GM12891 (cell line): Measurements from ENCODE around the gene FMOD.

Experiments
- POLR2A ChIP-seq: IDR thresholded peaks from 2 replicates; pipeline ENCODE4 v1.6.1; 2011; ENCODE audit warnings: low read depth, low read length, control low read depth
- POLR2AphosphoS5 ChIP-seq: IDR thresholded peaks from 2 replicates; pipeline ENCODE4 v1.6.1; 2011; ENCODE audit warnings: low read depth, low read length, control low read depth

DNA sequence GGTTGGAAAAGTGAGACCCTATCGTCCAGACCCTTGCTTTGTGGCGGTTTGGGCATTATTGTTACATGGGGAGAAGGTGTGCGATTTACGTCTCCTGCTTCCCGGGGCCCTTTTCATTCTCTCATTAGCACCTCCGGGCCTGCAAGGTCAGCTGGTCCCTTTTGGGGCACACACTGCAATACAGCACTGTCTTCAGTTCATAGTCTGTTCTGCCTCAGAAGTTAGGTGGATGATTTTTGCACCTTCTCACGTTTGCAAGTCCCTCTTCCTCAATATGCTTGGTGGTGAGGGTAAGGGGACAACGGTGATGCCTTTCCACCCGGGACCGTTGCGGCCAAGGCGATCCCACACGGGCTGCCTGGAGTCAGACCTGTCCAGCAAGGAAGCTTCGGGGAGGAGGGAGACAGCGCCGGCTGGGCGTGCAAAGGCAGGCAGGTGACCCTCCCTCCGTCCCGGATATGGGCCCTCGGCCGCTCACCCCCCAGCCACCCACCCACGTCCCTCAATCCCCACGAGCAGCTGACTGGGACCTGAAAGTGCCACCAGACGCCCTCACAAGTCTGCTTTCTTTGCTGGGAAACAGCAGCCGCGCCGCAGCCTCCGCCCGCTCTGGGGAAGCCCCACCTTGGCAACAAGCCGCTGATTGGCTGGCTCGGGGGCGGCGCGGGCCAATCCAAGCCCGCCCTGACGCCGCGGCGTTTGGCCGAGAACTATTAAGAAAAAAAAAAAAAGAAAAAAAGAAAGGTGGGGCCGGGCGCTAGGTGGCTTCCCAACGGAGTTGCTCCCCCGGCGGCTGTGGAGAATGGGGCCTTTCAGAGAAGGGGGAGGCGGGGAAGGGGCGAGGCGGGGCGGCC, 23.9 kb downstream of the FMOD start:
- no peak; the same call in 1 of the 2 replicates for TF ChIP-seq POLR2A
- TF ChIP-seq POLR2AphosphoS5, result no peak
